ENCODE data around the gene SLX9.
A peak's percentile ranks its signal among the peaks of the same experiment; 100 is the strongest.

The SLX9 gene

GRCh38 chr21:44891631-44892031 is 48.2 kb upstream of the SLX9 start:
- Histone ChIP-seq H3K4me3 (replicated peaks; ENCODE audit: insufficient read depth, low read length) (no peak overlapping the region), H3K27me3 (ENCODE audit: insufficient read depth, poor library complexity, severe bottlenecking) (no peaks in the 10 kb centered on the region), H3K27ac (replicated peaks) (no peak overlapping the region)
- no peak for TF ChIP-seq CTCF (IDR thresholded peaks at IDR 0.05; ENCODE audit: insufficient read depth, low read length)
- TF ChIP-seq POLR2AphosphoS5 (IDR thresholded peaks at IDR 0.05; ENCODE audit: low read depth) = no peak
- TF ChIP-seq SPI1 (IDR thresholded peaks at IDR 0.05; ENCODE audit: borderline replicate concordance, low read depth) = no peak
- TF ChIP-seq REST (IDR thresholded peaks at IDR 0.05; ENCODE audit: insufficient replicate concordance, low read depth) = no peak
- TF ChIP-seq GABPA (IDR thresholded peaks at IDR 0.05; ENCODE audit: low read depth) = no peak
- DNase-seq (ENCODE audit: low read depth in 1 of 2, low spot score in 1 of 2) = no peak

- DNase-seq (ENCODE audit: low read depth in 1 of 2, low spot score in 1 of 2) = no peak
- TF ChIP-seq GABPA (IDR thresholded peaks at IDR 0.05; ENCODE audit: low read depth) = no peak
- TF ChIP-seq POLR2AphosphoS5 (IDR thresholded peaks at IDR 0.05; ENCODE audit: low read depth) = no peak
- no peak for TF ChIP-seq REST (IDR thresholded peaks at IDR 0.05; ENCODE audit: insufficient replicate concordance, low read depth)
- no peak for TF ChIP-seq CTCF (IDR thresholded peaks at IDR 0.05; ENCODE audit: insufficient read depth, low read length)
- TF ChIP-seq SPI1 (IDR thresholded peaks at IDR 0.05; ENCODE audit: borderline replicate concordance, low read depth) = no peak
- H3K27me3 ChIP-seq (ENCODE audit: insufficient read depth, poor library complexity, severe bottlenecking) = no peaks in the 10 kb centered on the region
- no peak overlapping the region for H3K4me3 ChIP-seq (replicated peaks; ENCODE audit: insufficient read depth, low read length)
- H3K27ac ChIP-seq (replicated peaks) = no peak overlapping the region
These were observed 47.7 kb upstream of the SLX9 start for GRCh38 chr21:44892095-44892494.

- H3K4me3 ChIP-seq (replicated peaks; ENCODE audit: insufficient read depth, low read length) = no peak overlapping the region
- no peak for TF ChIP-seq GABPA (IDR thresholded peaks at IDR 0.05; ENCODE audit: low read depth)
- no peak for TF ChIP-seq REST (IDR thresholded peaks at IDR 0.05; ENCODE audit: insufficient replicate concordance, low read depth)
- peak; percentile 95 for TF ChIP-seq CTCF (IDR thresholded peaks at IDR 0.05; ENCODE audit: insufficient read depth, low read length)
- no peaks in the 10 kb centered on the region for H3K27me3 ChIP-seq (ENCODE audit: insufficient read depth, poor library complexity, severe bottlenecking)
- peak in 1 of 2 experiments; percentile 74 for DNase-seq (ENCODE audit: low read depth in 1 of 2, low spot score in 1 of 2)
- H3K27ac ChIP-seq (replicated peaks) = no peak overlapping the region
These were observed 47.1 kb upstream of the SLX9 start for GRCh38 chr21:44892536-44893277.

Data from HL-60 (cell line).